Naive thymus-derived CD4-positive, alpha-beta T cell (primary cell): ENCODE results near the gene CDA. TPM values are rescaled to one million over a fixed set of nuclear protein-coding genes. Genes with fewer than 3 reads are reported as not detected.
A peak's percentile ranks its signal among the peaks of the same experiment; 100 is the strongest.

Experiments used
- ATAC-seq: fragments of 150-1000 bp; cut with Tn5 transposase; 2 replicates; pipeline ENCODE4 v1.10.0; 2021; ENCODE audit warnings: mild to moderate bottlenecking, moderate library complexity
- CTCF ChIA-PET: fragments of 350-600 bp; sonication (Branson Sonifier 250); formaldehyde crosslinking; loops from one replicate; lab custom pipeline; 2021; ENCODE audit warnings: antibody characterized with exemption; lab: Charles Lee
- POLR2A ChIA-PET: fragments of 350-600 bp; sonication (Branson Sonifier 250); formaldehyde crosslinking; loops from one replicate; lab custom pipeline; 2021; ENCODE audit warnings: antibody characterized with exemption, inconsistent platforms; lab: Charles Lee
- DNase-seq, 9 donors: peaks; one replicate each; pipeline versions ENCODE4 v3.0.0 to v3.0.0-alpha.2; 2020 to 2022; ENCODE audit warnings: mixed read lengths in 1 of 9
- H3K27ac ChIP-seq: one replicate; pipeline ENCODE4 v1.7.0; 2013; ENCODE audit warnings: mild to moderate bottlenecking, low read depth, low read length, moderate library complexity
- H3K27me3 ChIP-seq, 2 donors: one replicate each; pipeline ENCODE4 v1.7.0; 2013; ENCODE audit warnings: low read length in 2 of 2, mild to moderate bottlenecking in 2 of 2, moderate library complexity in 2 of 2; ENCODE audit not compliant: control insufficient read depth in 2 of 2, insufficient read depth in 2 of 2
- H3K36me3 ChIP-seq, 3 experiments: 1 replicate in 2 of 3; 2 replicates in 1 of 3; pipeline ENCODE4 v1.7.0; 2013; ENCODE audit warnings: low read length in 3 of 3, mild to moderate bottlenecking in 3 of 3, moderate library complexity in 1 of 3; ENCODE audit not compliant: insufficient read depth in 3 of 3, control insufficient read depth in 2 of 3
- H3K4me1 ChIP-seq, 2 donors: one replicate each; pipeline ENCODE4 v1.7.0; 2013; ENCODE audit warnings: low read length in 2 of 2, mild to moderate bottlenecking in 2 of 2, moderate library complexity in 1 of 2; ENCODE audit not compliant: control insufficient read depth in 2 of 2, insufficient read depth in 2 of 2
- H3K4me3 ChIP-seq: 2 replicates; pipeline ENCODE4 v1.7.0; 2013; ENCODE audit warnings: mild to moderate bottlenecking, low read length
- H3K9me3 ChIP-seq, 3 experiments: 1 replicate in 2 of 3; 2 replicates in 1 of 3; pipeline ENCODE4 v1.7.0; 2013; ENCODE audit warnings: low read length in 3 of 3; ENCODE audit not compliant: control insufficient read depth in 2 of 3
- H3K27ac Mint-ChIP-seq, 9 donors: one replicate each; pipeline ENCODE4 v1.8.0; 2020 to 2022; ENCODE audit warnings: mixed read lengths in 9 of 9, mild to moderate bottlenecking in 8 of 9, moderate library complexity in 5 of 9, inconsistent platforms in 2 of 9
- H3K27me3 Mint-ChIP-seq, 5 donors: one replicate each; pipeline ENCODE4 v1.8.0; 2021 to 2022; ENCODE audit warnings: mixed read lengths in 5 of 5, mild to moderate bottlenecking in 1 of 5
- H3K36me3 Mint-ChIP-seq, 5 donors: one replicate each; pipeline ENCODE4 v1.8.0; 2020 to 2022; ENCODE audit warnings: mixed read lengths in 5 of 5, mild to moderate bottlenecking in 3 of 5, inconsistent platforms in 1 of 5
- H3K4me1 Mint-ChIP-seq, 7 donors: one replicate each; pipeline ENCODE4 v1.8.0; 2020 to 2022; ENCODE audit warnings: mixed read lengths in 7 of 7, mild to moderate bottlenecking in 3 of 7, inconsistent platforms in 1 of 7
- H3K4me3 Mint-ChIP-seq, 10 donors: one replicate each; pipeline ENCODE4 v1.8.0; 2020 to 2022; ENCODE audit warnings: mild to moderate bottlenecking in 10 of 10, mixed read lengths in 10 of 10, moderate library complexity in 6 of 10, inconsistent platforms in 2 of 10
- H3K9me3 Mint-ChIP-seq, 11 donors: one replicate each; pipeline ENCODE4 v1.8.0; 2020 to 2022; ENCODE audit warnings: mixed read lengths in 11 of 11, mild to moderate bottlenecking in 4 of 11, inconsistent platforms in 1 of 11, moderate library complexity in 1 of 11
- intact Hi-C, 2 donors: fragments of 100-400 bp; cut with micrococcal nuclease; formaldehyde crosslinking; loops; one replicate each; pipeline ENCODE4 v1.15.1; 2023
- polyA plus RNA-seq, 2 donors: library from polyadenylated mRNA; unstranded; fragments of 300-500 nt; fragmentation: Illumina TruSeq; gene quantifications; one replicate each; pipeline ENCODE4 v1.2.3, GENCODE V29; 2021
- total RNA-seq, 6 experiments: library from RNA in 5 of 6; stranded (reverse) in 5 of 6; gene quantifications; 1 replicate in 5 of 6; 2 replicates in 1 of 6; pipeline ENCODE4 v1.2.3 and lab custom pipeline; 2021 to 2026

Gene CDA
- total and polyA plus RNA-seq, 7 experiments from 2014 or later: 2.4 to 13.6 TPM; not detected in 5

DNA sequence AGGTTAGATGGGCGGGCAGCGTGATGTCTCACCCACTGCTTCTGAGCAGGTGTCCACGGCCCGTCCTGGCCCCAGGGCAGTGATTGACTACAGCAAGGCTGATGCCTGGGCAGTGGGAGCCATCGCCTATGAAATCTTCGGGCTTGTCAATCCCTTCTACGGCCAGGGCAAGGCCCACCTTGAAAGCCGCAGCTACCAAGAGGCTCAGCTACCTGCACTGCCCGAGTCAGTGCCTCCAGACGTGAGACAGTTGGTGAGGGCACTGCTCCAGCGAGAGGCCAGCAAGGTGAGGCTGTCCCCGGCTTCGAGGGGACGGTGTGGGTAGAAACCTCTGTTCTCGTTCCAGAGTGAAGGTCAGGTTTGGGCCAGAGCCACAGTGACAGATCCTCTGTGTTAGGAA lies 60.0 kb downstream of the CDA start:
- ChIA-PET POLR2A (no interaction called here), CTCF (no interaction called here)
- DNase-seq: no peak
- peaks cover 5 to 50% (median 15%) of the 10 kb centered on the region in 5 donors for H3K36me3 Mint-ChIP-seq
- no peaks in the 10 kb centered on the region for H3K27me3 ChIP-seq
- H3K4me3 Mint-ChIP-seq: no peak overlapping the region
- H3K9me3 ChIP-seq: no peaks in the 10 kb centered on the region
- H3K9me3 Mint-ChIP-seq: no peaks in the 10 kb centered on the region
- H3K36me3 ChIP-seq: peaks cover 12 to 75% (median 16%) of the 10 kb centered on the region in 3 experiments
- H3K27me3 Mint-ChIP-seq: no peaks in the 10 kb centered on the region
- H3K4me1 Mint-ChIP-seq: no peaks in the 10 kb centered on the region
- ATAC-seq: no peak
- no peaks in the 10 kb centered on the region for H3K4me1 ChIP-seq
- no peak overlapping the region for H3K27ac ChIP-seq
- H3K27ac Mint-ChIP-seq: peak overlapping the region in 2 of 9 donors; percentile 77 to 88
- H3K4me3 ChIP-seq: no peak overlapping the region
- intact Hi-C loops: no loop called here

DNA sequence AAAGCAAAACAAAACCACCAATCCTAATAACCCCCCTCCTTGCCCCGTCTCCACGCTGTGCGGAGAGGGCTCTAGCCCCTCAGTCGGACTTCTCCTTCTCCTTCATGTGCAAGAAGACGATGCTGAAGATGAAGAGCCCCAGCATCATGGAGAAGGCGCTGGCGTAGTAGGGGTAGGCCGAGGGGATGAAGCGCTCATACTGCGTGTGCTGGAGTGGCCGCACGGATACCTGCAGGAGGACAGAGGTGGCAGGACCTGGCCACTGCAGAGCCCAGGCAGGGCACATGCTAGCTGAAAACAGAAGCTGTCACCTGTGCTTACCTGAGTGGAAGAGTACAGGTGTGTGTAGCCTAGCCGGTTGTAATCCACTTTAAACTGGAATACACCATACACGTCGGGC lies 63.4 kb downstream of the CDA start:
- CTCF ChIA-PET: no interaction called here
- peaks cover 5 to 71% (median 16%) of the 10 kb centered on the region in 5 donors for H3K36me3 Mint-ChIP-seq

DNA sequence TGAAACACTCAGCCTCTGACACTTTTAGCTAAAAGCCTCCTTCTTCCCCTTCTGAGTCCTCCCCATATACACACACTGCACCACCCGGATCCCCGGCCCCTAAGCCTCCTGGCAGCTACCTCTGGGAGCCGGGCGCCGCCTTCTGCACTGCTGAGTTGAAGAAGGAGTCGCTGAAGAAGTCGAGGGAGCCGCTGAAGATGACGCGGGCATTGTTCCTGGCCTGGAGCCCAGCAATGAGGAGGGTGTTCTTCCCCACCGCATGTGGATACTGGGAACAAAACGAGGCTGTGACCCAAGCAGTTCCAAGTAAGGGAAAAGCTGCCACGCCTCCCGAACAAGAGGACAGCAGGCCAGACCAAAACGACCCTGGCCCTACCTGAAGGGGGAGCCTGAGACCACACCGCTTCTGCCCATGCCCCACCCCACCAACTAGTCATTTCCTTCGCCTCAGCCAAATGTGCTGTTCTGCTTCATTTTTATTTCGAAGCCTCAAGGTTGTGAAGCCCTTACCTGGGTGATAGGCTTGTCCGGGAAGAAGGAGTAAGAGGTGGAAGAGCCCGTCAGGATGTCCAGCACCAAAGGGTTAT lies 65.3 kb downstream of the CDA start:
- H3K36me3 ChIP-seq: peaks cover 22 to 93% (median 41%) of the 10 kb centered on the region in 3 experiments
- CTCF ChIA-PET: no interaction called here
- Mint-ChIP-seq H3K9me3 (no peaks in the 10 kb centered on the region), H3K27ac (peak overlapping the region in 1 of 9 donors; percentile 19), H3K4me3 (no peak overlapping the region), H3K4me1 (peaks cover 4 to 27% (median 16%) of the 10 kb centered on the region in 7 donors), H3K36me3 (peaks cover 5 to 67% (median 16%) of the 10 kb centered on the region in 5 donors), H3K27me3 (no peaks in the 10 kb centered on the region)
- POLR2A ChIA-PET: interaction anchor here (1.5 kb wide), 1 partner anchor 20 kb away, joined by 3 read pairs; no protein-coding TSS in a partner anchor
- no peaks in the 10 kb centered on the region for H3K9me3 ChIP-seq
- no peak overlapping the region for H3K27ac ChIP-seq
- no peak overlapping the region for H3K4me3 ChIP-seq
- no peaks in the 10 kb centered on the region for H3K27me3 ChIP-seq
- intact Hi-C loops: no loop called here
- ATAC-seq (no peak), DNase-seq (no peak)
- peaks cover under 1 to 5% of the 10 kb centered on the region in 2 donors for H3K4me1 ChIP-seq

More for the DNA sequence above, 63.4 kb downstream of the CDA start:
- intact Hi-C loops: no loop called here
- Histone ChIP-seq H3K4me3 (no peak overlapping the region), H3K4me1 (no peaks in the 10 kb centered on the region), H3K9me3 (no peaks in the 10 kb centered on the region), H3K27me3 (no peaks in the 10 kb centered on the region), H3K36me3 (peaks cover 18 to 90% (median 41%) of the 10 kb centered on the region in 3 experiments), H3K27ac (no peak overlapping the region)
- H3K4me3 Mint-ChIP-seq: no peak overlapping the region
- DNase-seq: no peak
- ATAC-seq: no peak
- POLR2A ChIA-PET: no interaction called here
- H3K27ac Mint-ChIP-seq: no peak overlapping the region
- no peaks in the 10 kb centered on the region for H3K9me3 Mint-ChIP-seq
- H3K27me3 Mint-ChIP-seq: no peaks in the 10 kb centered on the region
- peaks cover 0 to 10% (median 7%) of the 10 kb centered on the region in 7 donors for H3K4me1 Mint-ChIP-seq

DNA sequence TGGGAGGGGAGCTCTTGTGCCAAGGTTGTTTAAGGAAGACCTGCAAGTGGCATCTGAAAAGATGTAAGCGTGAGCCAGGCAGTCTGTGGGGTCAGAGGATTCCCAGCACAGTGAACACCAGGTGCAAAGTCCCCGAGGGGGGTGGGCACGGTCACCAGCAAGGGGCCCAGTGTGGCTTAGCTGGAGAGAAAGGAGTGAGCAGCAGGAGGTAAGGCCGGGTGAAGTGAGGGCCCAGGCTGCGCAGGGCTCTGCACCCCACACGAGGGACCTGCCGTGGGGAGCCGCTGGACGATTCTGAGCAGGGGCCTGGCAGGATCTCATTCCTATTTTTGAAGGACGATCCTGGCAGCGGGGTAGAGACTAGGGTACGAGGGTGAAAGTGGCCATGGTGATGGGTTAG lies 68.1 kb downstream of the CDA start:
- H3K4me3 ChIP-seq: no peak overlapping the region
- POLR2A ChIA-PET: interaction anchor here (0.6 kb wide), 1 partner anchor 1584 kb away, joined by 4 read pairs; no protein-coding TSS in a partner anchor
- Mint-ChIP-seq H3K4me1 (peaks cover 23 to 51% (median 34%) of the 10 kb centered on the region in 7 donors), H3K27me3 (no peaks in the 10 kb centered on the region), H3K36me3 (peaks cover 0 to 55% (median 5%) of the 10 kb centered on the region in 5 donors), H3K27ac (peak overlapping the region in 3 of 9 donors; percentile 25 to 62 (median 57)), H3K9me3 (no peaks in the 10 kb centered on the region), H3K4me3 (no peak overlapping the region)
- H3K27me3 ChIP-seq: no peaks in the 10 kb centered on the region
- H3K4me1 ChIP-seq: peaks cover 18 to 21% of the 10 kb centered on the region in 2 donors
- CTCF ChIA-PET: no interaction called here
- DNase-seq (no peak), ATAC-seq (no peak)
- H3K9me3 ChIP-seq: no peaks in the 10 kb centered on the region
- H3K36me3 ChIP-seq: peaks cover 22 to 75% (median 33%) of the 10 kb centered on the region in 3 experiments
- intact Hi-C loops: no loop called here
- H3K27ac ChIP-seq: no peak overlapping the region

DNA sequence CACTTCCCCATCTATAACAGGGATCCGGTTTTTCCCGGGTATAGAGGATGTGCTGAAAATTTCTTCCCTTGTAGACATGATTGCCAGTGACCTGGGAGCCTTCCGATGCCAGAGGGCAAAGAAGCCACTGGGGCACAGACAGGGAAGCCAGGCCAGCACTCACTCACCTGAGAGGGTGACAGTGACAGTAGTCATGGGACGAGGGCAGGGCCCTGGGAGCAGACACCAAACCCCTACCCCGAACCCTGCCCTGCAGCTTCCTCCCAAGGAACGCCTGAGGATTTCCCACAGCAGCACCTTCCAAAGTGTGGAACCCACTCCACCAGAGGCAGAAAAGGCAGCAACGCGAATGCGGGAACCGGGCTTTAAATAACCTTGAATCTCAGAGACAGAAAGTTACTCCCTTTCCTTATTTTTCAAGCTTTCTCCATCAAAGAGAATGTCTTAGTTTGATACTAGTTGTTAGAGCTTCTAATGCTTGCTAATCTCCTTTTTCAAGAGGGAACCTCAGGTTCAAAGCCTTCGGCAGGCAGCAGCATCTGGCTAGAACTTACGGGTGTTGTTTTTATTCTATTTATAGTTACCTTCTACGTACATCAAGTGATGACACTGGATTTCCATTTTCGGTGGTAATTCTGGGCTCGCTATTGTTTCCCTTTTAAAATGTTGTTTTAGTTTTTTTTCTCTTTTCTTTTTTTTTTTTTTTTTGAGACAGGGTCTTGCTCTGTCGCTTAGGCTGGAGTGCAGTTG lies 69.4 kb downstream of the CDA start:
- Mint-ChIP-seq H3K36me3 (peaks cover 0 to 42% (median 5%) of the 10 kb centered on the region in 5 donors), H3K27me3 (no peaks in the 10 kb centered on the region), H3K9me3 (no peaks in the 10 kb centered on the region), H3K4me1 (peaks cover 31 to 61% (median 43%) of the 10 kb centered on the region in 7 donors), H3K27ac (peak overlapping the region in 6 of 9 donors; percentile 21 to 99 (median 77)), H3K4me3 (peak overlapping the region in 2 of 10 donors; percentile 95 to 99)
- no peak overlapping the region for H3K4me3 ChIP-seq
- H3K36me3 ChIP-seq: peaks cover 18 to 62% (median 33%) of the 10 kb centered on the region in 3 experiments
- H3K27ac ChIP-seq: peak overlapping the region; percentile 87
- CTCF ChIA-PET: interaction anchor here (1.0 kb wide), 1 partner anchor 25 kb away, joined by 3 read pairs; the partner anchor contains the start of gene PINK1
- peaks cover 21 to 24% of the 10 kb centered on the region in 2 donors for H3K4me1 ChIP-seq
- ATAC-seq (no peak), DNase-seq (peak in 5 of 9 donors; percentile 12 to 52 (median 25))
- intact Hi-C loops: no loop called here
- H3K27me3 ChIP-seq: no peaks in the 10 kb centered on the region
- no peaks in the 10 kb centered on the region for H3K9me3 ChIP-seq
- POLR2A ChIA-PET: interaction anchor here (0.6 kb wide), 1 partner anchor 24 kb away, joined by 3 read pairs; no protein-coding TSS in a partner anchor

DNA sequence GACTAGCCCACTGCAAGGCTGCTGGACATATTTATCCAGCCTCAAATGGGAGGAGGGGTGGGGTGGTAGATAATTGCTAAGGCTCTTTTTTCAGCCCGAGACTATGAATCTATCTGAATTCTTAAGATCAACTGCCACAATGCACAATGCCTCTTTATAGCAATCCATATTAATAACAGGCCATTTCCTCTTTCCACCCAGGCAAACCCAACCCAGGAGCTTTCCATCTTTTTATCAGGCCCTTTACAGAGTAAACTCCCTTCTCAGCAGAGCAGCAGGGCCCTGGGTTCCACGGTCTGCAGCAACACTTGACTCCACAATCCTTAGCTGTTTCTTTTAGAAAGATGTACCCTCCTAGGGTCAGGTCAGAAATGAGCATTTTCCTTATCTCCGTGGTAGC lies 71.5 kb downstream of the CDA start:
- Mint-ChIP-seq H3K4me1 (peaks cover 31 to 61% (median 43%) of the 10 kb centered on the region in 7 donors), H3K4me3 (peak overlapping the region; percentile 89 to 99 (median 96)), H3K27ac (peak overlapping the region; percentile 85 to 99 (median 98)), H3K9me3 (no peaks in the 10 kb centered on the region), H3K27me3 (no peaks in the 10 kb centered on the region), H3K36me3 (peaks cover 0 to 24% (median 5%) of the 10 kb centered on the region in 5 donors)
- ChIA-PET POLR2A (interaction anchor here (0.7 to 3.1 kb wide), 5 partner anchors 11 to 127 kb away, joined by 3 to 34 read pairs (median 5); partner anchors contain the start of genes HP1BP3 and PINK1), CTCF (interaction anchor here (2.3 kb wide), 1 partner anchor 27 kb away, joined by 8 read pairs; no protein-coding TSS in a partner anchor)
- no peak for DNase-seq
- Histone ChIP-seq H3K27ac (peak overlapping the region; percentile 87), H3K9me3 (no peaks in the 10 kb centered on the region), H3K4me3 (peak overlapping the region; percentile 93), H3K4me1 (peaks cover 21 to 24% of the 10 kb centered on the region in 2 donors), H3K36me3 (peaks cover 9 to 42% (median 16%) of the 10 kb centered on the region in 3 experiments), H3K27me3 (no peaks in the 10 kb centered on the region)
- intact Hi-C loops: loop anchor here in 1 of 2 donors (2.0 to 5.0 kb wide), 2 partner anchors 126 to 1792 kb away; partner anchors contain the start of genes HP1BP3 and ZBTB40
- no peak for ATAC-seq
